ENCODE measurements around the gene LIMK2.

DNA sequence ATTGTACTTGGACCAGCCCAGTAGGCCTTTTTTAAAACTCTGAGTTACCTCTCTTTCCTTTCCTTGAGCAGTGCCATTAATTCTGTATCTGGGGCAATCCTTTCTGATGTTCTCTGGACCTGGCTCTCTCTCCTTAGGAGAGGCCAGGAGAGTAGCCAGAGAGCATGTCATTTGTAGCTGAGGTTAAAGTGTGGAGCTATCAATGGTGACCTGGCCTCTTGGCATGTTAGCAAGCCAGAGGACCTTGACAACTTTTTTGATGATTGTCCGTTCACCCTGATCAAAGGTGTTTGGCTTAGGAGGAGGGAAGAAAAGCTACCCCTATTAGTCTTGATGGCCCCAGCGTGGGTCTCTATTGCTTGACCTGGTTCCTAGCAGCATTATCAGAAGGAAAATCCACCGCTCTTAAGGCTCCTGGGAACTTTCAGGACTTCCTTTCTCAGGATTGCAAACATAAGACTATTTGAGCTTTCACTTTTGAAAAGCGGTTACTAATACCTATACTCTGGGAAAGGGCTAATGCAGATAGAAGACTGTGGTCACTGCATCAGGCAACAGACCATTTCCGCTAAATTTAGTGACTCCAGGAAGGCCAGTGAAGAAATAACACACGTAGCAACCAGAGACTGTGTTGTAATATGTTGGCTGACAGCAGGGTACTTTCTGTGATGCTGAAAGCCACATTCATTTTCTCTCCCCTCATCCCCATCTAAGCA lies 18.2 kb downstream of the LIMK2 start:
- no peak for TF ChIP-seq EZH2 (IDR thresholded peaks at IDR 0.05; ENCODE audit: borderline replicate concordance, control insufficient read depth, low read depth, low read length)
- TF ChIP-seq, protein P1, sequence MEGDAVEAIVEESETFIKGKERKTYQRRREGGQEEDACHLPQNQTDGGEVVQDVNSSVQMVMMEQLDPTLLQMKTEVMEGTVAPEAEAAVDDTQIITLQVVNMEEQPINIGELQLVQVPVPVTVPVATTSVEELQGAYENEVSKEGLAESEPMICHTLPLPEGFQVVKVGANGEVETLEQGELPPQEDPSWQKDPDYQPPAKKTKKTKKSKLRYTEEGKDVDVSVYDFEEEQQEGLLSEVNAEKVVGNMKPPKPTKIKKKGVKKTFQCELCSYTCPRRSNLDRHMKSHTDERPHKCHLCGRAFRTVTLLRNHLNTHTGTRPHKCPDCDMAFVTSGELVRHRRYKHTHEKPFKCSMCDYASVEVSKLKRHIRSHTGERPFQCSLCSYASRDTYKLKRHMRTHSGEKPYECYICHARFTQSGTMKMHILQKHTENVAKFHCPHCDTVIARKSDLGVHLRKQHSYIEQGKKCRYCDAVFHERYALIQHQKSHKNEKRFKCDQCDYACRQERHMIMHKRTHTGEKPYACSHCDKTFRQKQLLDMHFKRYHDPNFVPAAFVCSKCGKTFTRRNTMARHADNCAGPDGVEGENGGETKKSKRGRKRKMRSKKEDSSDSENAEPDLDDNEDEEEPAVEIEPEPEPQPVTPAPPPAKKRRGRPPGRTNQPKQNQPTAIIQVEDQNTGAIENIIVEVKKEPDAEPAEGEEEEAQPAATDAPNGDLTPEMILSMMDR (IDR thresholded peaks at IDR 0.05 in 2 of 3, conservative IDR thresholded peaks at IDR 0.05 in 1 of 3; ENCODE audit: control insufficient read depth in 2 of 3, extremely low read depth in 1 of 3, insufficient read depth in 1 of 3, low read depth in 3 of 3, low read length in 3 of 3), result no peak

All from GM12878 (cell line).